Neural cell (in vitro differentiated cells): ENCODE data around the gene PIK3AP1.

Experiments used
- CTCF ChIP-seq: fragments of 450-650 bp; IDR thresholded peaks from 2 replicates; pipeline ENCODE4 v1.5.1; 2014; ENCODE audit warnings: antibody characterized with exemption, mild to moderate bottlenecking, moderate library complexity; ENCODE audit not compliant: poor library complexity, severe bottlenecking
- EP300 ChIP-seq: fragments of 450-650 bp; conservative IDR thresholded peaks from 2 replicates; pipeline ENCODE4 v1.6.1; 2014; ENCODE audit warnings: antibody characterized with exemption, mild to moderate bottlenecking, moderate library complexity; ENCODE audit not compliant: poor library complexity, severe bottlenecking
- EZH2 ChIP-seq: fragments of 200-600, 300-800 bp; shearing (Covaris generic), sonication (generic); IDR thresholded peaks from 2 replicates; pipeline ENCODE4 v1.6.1; 2014; ENCODE audit warnings: antibody characterized with exemption, low read length, borderline replicate concordance, mild to moderate bottlenecking; ENCODE audit not compliant: insufficient read depth, poor library complexity, severe bottlenecking
- MXI1 ChIP-seq: fragments of 450-650 bp; conservative IDR thresholded peaks from 2 replicates; pipeline ENCODE4 v1.6.1; 2014; ENCODE audit warnings: antibody characterized with exemption, mild to moderate bottlenecking; ENCODE audit not compliant: poor library complexity, severe bottlenecking
- POLR2AphosphoS5 ChIP-seq: IDR thresholded peaks from 2 replicates; pipeline ENCODE4 v1.6.1; 2012
- RAD21 ChIP-seq: fragments of 450-650 bp; conservative IDR thresholded peaks from 2 replicates; pipeline ENCODE4 v1.6.1; 2014; ENCODE audit warnings: antibody characterized with exemption, mild to moderate bottlenecking, moderate library complexity
- REST ChIP-seq: IDR thresholded peaks from 2 replicates; pipeline ENCODE4 v1.6.1; 2012; ENCODE audit warnings: borderline replicate concordance
- SMC3 ChIP-seq: fragments of 450-650 bp; conservative IDR thresholded peaks from 2 replicates; pipeline ENCODE4 v1.6.1; 2014; ENCODE audit warnings: antibody characterized with exemption, mild to moderate bottlenecking, moderate library complexity; ENCODE audit not compliant: poor library complexity
- TAF1 ChIP-seq: IDR thresholded peaks from 2 replicates; pipeline ENCODE4 v1.6.1; 2012; ENCODE audit warnings: low read depth

- TF ChIP-seq CTCF (no peak), EP300 (no peak), REST (no peak), POLR2AphosphoS5 (no peak), MXI1 (no peak), EZH2 (no peak), SMC3 (no peak), TAF1 (no peak), RAD21 (no peak)
These were observed 143.2 kb downstream of the PIK3AP1 start for GRCh38 chr10:96577069-96577468.
